HG03196 (cell line): Measurements from ENCODE around the gene RPUSD1.

ENCODE experiments used
- ATAC-seq: cut with Tn5 transposase; IDR thresholded peaks from one replicate; pipeline ENCODE4 v1.9.1; 2021; ENCODE audit not compliant: unreplicated experiment

Gene RPUSD1

GRCh38 chr16:819336-820043, 31.3 kb upstream of the RPUSD1 start:
- ATAC-seq: no peak

DNA sequence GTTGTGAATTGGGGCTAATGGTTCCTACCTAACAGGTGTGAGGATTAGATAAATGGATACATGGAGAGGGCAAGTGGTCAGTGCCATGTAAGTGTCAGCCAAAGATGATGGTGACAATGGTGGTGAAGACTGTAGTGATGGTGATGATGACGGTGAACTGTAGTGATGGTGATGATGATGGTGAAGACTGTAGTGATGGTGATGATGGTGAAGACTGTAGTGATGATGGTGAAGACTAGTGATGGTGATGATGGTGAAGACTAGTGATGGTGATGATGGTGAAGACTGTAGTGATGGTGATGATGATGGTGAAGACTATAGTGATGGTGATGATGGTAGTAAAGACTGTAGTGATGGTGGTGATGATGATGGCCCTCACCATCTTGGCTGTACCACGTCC, 30.4 kb upstream of the RPUSD1 start:
- ATAC-seq: no peak

- ATAC-seq: no peak
Measured at GRCh38 chr16:818132-818531, 30.0 kb upstream of the RPUSD1 start.

- ATAC-seq: no peak
Measured at GRCh38 chr16:817001-817906, 29.1 kb upstream of the RPUSD1 start.

DNA sequence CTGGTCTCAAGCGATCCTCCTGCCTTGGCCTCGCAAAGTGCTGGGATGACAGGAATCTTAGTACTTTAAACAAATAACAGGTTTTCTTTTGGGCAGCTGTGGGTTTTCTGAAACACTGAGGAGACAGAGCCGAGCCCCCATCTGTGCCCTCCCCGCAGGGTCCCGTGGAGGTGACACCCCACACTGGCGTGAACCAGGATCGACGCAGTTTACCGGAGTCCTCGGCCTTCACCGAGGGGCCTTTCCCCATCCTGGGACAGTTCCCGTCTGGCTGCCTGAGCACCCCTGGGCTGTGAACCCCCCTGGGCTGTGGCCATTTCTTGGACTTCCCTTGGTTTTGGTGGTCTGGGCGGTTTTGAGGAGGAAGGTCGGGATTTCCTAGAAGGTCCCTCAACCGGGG, 27.7 kb upstream of the RPUSD1 start:
- no peak for ATAC-seq

- ATAC-seq: no peak
Measured at GRCh38 chr16:814974-815373, 26.8 kb upstream of the RPUSD1 start.

- ATAC-seq: no peak
Measured at GRCh38 chr16:813916-814412, 25.8 kb upstream of the RPUSD1 start.

GRCh38 chr16:813204-813915, 25.2 kb upstream of the RPUSD1 start:
- no peak for ATAC-seq

DNA sequence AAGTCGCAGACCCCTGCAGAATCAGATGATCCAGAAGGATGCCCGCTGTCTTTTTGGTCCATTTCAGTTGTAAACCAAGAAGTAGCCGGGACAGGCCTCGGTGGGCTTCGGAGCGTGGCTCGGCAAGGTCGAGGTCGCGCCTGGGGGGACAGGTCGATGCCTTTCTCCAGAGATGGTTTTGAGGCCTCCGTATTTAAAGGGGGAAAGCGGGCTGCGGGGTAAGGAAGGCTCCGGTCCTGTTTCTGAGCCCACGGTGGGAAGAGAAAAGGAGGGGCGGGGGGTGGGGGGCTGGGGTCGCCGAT, 19.9 kb upstream of the RPUSD1 start:
- no peak for ATAC-seq

- peak; percentile 85 for ATAC-seq
Measured at GRCh38 chr16:807347-808084, 19.3 kb upstream of the RPUSD1 start.

DNA sequence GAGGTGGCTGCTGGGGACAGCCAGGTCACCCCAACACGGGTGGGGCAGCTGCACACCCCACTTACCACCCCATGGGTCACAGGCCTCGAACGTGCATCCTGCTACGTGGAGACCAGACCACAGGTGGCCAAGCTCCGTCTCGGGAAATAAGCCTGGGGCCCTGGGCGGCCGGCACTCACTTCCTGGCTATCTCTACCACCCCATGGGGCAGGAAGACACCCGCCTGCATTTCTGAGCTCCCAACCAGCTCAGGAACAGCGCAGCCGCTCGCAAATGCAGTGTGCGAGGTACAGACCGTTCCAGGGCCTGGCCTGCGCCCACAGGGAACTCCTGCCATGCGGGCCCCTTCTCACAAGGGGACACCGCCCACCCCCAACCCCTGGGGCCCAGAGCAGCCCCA, 17.3 kb upstream of the RPUSD1 start:
- no peak for ATAC-seq

DNA sequence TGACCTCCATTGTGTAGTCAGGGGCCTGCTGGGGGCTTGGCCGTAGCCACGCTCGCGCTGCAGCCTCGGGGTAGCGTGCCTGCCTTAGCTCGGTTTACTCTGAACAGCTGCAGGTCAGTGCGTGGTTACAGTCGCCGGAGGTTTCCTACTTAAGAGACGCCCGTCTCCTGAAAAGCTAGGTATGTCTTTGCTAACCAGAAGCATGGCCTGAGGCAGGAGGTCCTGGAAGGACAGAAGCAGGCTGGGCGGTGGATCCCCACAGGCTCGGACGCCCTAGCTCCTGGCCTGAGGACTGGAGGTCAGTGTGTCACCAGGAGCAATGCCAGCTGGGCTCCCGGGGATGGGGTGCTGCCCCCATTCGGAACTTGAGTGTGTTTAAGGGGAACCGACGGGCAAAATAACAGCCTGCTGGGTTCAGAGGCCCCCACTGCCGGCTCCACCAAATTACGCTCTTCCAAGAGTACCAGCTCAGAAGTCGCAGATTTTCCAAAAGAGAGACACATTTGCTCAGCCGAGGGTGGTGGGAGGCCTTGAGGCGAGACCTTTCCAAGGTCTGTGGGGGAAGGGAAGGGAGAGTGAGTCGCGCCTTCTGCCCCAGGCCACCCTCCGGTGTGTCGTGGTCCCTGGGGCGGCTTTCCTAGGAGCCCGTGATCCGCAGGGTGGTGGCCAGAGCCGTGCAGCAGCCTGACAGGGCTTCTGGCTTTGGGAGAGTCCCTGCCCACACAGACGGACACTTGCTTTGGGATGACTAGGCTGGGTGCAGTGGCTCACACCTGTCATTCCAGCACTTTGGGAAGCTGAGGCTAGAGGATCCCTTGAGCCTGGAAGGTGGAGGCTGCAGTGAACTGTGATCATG, 16.2 kb upstream of the RPUSD1 start:
- ATAC-seq: no peak

DNA sequence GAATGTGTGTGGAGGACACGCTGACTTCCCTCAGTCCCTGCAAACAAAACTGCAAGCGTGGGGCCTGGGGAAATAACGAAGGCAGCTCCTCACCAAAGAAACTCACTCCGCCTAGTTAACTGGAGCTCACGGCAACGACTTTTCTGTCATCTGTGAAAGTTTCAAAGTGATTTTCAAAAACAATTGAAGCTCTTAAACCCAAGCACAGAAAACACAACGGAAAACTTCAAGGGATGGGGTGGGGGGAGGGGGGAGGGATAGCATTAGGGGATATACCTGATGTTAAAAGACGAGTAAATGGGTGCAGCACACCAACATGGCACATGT, 15.5 kb upstream of the RPUSD1 start:
- no peak for ATAC-seq

- no peak for ATAC-seq
Measured at GRCh38 chr16:802914-803753, 15.0 kb upstream of the RPUSD1 start.

DNA sequence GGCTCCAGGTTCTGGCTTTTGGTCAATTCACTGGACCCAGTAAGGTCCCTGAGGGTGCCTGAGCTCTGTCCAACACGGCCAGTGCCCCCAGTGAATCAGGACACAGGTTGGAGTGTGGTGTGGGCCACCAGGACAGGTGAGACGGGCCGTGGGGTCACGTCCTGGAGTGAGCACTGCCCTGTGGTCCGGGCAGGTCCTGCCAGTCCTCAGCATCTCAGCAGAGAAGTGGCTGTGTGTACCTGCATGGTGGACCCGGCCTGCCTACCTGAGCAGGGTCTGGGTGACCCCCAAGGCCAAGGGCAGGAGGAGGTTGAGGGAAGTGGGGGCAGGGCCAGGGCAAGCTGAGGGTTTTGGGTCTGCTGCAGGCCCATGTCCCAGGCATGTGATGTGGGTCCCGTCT, 14.3 kb upstream of the RPUSD1 start:
- no peak for ATAC-seq

DNA sequence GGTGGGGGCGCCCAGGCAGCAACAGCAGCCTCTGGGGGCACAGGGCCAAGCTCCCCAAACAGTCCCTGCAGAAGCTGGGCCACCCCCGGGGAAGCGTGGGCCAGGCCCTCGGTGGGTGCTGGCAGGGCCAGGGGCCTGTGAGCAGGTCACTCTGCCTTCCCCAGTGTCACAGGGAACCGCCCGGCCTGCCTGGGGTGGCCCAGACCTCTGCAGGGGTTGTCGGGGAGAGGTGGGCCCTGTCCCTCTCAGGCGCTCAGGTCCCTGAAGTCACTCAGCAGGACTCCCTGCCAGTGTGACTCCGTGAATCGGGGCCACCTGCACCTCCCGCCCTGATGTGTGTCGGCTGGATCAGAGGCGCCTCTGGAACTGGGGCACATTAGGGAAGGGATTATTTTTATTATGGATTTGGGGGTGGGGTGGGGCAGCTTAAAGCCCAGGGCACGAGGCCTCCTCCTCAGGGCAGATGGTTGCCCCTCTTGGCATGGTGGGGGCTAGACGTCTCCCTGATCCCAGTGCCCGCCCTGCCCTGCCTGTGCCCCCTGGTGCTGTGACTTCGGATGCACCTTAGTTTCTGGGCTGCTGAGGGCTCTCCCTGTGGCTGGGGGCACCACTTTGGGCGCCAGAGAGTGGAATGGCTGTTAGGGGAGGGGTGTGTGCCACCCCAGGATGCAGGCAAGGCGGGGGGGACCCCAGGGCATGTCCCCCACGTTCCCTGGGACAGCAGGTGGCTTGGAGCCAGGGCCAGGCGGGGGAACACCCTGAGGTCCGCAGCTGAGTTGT, 13.6 kb upstream of the RPUSD1 start:
- no peak for ATAC-seq

GRCh38 chr16:800834-801511, 12.8 kb upstream of the RPUSD1 start:
- ATAC-seq: no peak
